ENCODE measurements around the gene KRT12.
A peak's percentile ranks its signal among the peaks of the same experiment; 100 is the strongest.

KRT12 gene

GRCh38 chr17:40866838-40867237 is at the start of gene KRT12:
KRT12 (minus strand) TSS chr17:40867223; CDS start chr17:40867186, 37 bp downstream.
- DNase-seq (ENCODE audit: low read depth, low spot score), result no peak

- no peak for DNase-seq (ENCODE audit: low read depth, low spot score)
These were observed 49.3 kb upstream of the KRT12 start for GRCh38 chr17:40916366-40916765.

- DNase-seq (ENCODE audit: low read depth, low spot score), result no peak
These were observed 48.8 kb upstream of the KRT12 start for GRCh38 chr17:40915721-40916256.

GRCh38 chr17:40915199-40915661 is 48.2 kb upstream of the KRT12 start:
- no peak for DNase-seq (ENCODE audit: low read depth, low spot score)

GRCh38 chr17:40914075-40914855 is 47.2 kb upstream of the KRT12 start:
- no peak for DNase-seq (ENCODE audit: low read depth, low spot score)

- no peak for DNase-seq (ENCODE audit: low read depth, low spot score)
These were observed 45.6 kb upstream of the KRT12 start for GRCh38 chr17:40912486-40913210.

GRCh38 chr17:40910441-40910841 is 43.4 kb upstream of the KRT12 start:
- peak; percentile 20 for DNase-seq (ENCODE audit: low read depth, low spot score)

- no peak for DNase-seq (ENCODE audit: low read depth, low spot score)
These were observed 42.7 kb upstream of the KRT12 start for GRCh38 chr17:40909755-40910154.

GRCh38 chr17:40909351-40909750 is 42.3 kb upstream of the KRT12 start:
- peak; percentile 88 for DNase-seq (ENCODE audit: low read depth, low spot score)

GRCh38 chr17:40906613-40907012 is 39.6 kb upstream of the KRT12 start:
- DNase-seq (ENCODE audit: low read depth, low spot score), result no peak

- no peak for DNase-seq (ENCODE audit: low read depth, low spot score)
These were observed 38.3 kb upstream of the KRT12 start for GRCh38 chr17:40905370-40905769.

- DNase-seq (ENCODE audit: low read depth, low spot score), result no peak
These were observed 36.3 kb upstream of the KRT12 start for GRCh38 chr17:40903129-40903847.

GRCh38 chr17:40902498-40902897 is 35.5 kb upstream of the KRT12 start:
- no peak for DNase-seq (ENCODE audit: low read depth, low spot score)

- no peak for DNase-seq (ENCODE audit: low read depth, low spot score)
These were observed 35.0 kb upstream of the KRT12 start for GRCh38 chr17:40901981-40902474.

- no peak for DNase-seq (ENCODE audit: low read depth, low spot score)
These were observed 33.9 kb upstream of the KRT12 start for GRCh38 chr17:40900809-40901356.

GRCh38 chr17:40896916-40897455 is 30.0 kb upstream of the KRT12 start:
- DNase-seq (ENCODE audit: low read depth, low spot score), result no peak

- DNase-seq (ENCODE audit: low read depth, low spot score), result no peak
These were observed 28.2 kb upstream of the KRT12 start for GRCh38 chr17:40895106-40895730.

- no peak for DNase-seq (ENCODE audit: low read depth, low spot score)
These were observed 21.2 kb upstream of the KRT12 start for GRCh38 chr17:40888196-40888720.

- DNase-seq (ENCODE audit: low read depth, low spot score), result no peak
These were observed 19.1 kb upstream of the KRT12 start for GRCh38 chr17:40886090-40886489.

- DNase-seq (ENCODE audit: low read depth, low spot score), result no peak
These were observed 17.9 kb upstream of the KRT12 start, which contains the start of gene KRT20 for GRCh38 chr17:40884708-40885512. KRT20 (minus strand) TSS chr17:40885242; CDS start chr17:40885185, 57 bp downstream.
